HG02970 (cell line): ENCODE measurements around the gene MGMT.

Experiments
- ATAC-seq: cut with Tn5 transposase; IDR thresholded peaks from one replicate; pipeline ENCODE4 v1.9.1; 2021; ENCODE audit warnings: mild to moderate bottlenecking, moderate library complexity, moderate number of reproducible peaks; ENCODE audit not compliant: unreplicated experiment, low FRiP score

Gene MGMT

GRCh38 chr10:129702605-129703004, 235.6 kb downstream of the MGMT start:
- no peak for ATAC-seq

- ATAC-seq, result no peak
Observed at GRCh38 chr10:129703287-129704137, 236.5 kb downstream of the MGMT start.

GRCh38 chr10:129704225-129704624, 237.2 kb downstream of the MGMT start:
- no peak for ATAC-seq

GRCh38 chr10:129704786-129705525, 237.9 kb downstream of the MGMT start:
- ATAC-seq, result no peak

- no peak for ATAC-seq
Observed at GRCh38 chr10:129705676-129706075, 238.6 kb downstream of the MGMT start.

- ATAC-seq, result no peak
Observed at GRCh38 chr10:129706081-129706480, 239.0 kb downstream of the MGMT start.

- ATAC-seq, result no peak
Observed at GRCh38 chr10:129706523-129706922, 239.5 kb downstream of the MGMT start.

GRCh38 chr10:129707406-129708388, 240.7 kb downstream of the MGMT start:
- no peak for ATAC-seq

- no peak for ATAC-seq
Observed at GRCh38 chr10:129709101-129709500, 242.1 kb downstream of the MGMT start.

- no peak for ATAC-seq
Observed at GRCh38 chr10:129709627-129710509, 242.8 kb downstream of the MGMT start.

- no peak for ATAC-seq
Observed at GRCh38 chr10:129710510-129710847, 243.4 kb downstream of the MGMT start.

GRCh38 chr10:129711291-129711690, 244.2 kb downstream of the MGMT start:
- ATAC-seq, result no peak

GRCh38 chr10:129712000-129712399, 245.0 kb downstream of the MGMT start:
- ATAC-seq, result no peak

GRCh38 chr10:129713659-129714265, 246.7 kb downstream of the MGMT start:
- ATAC-seq, result no peak

GRCh38 chr10:129715805-129716204, 248.8 kb downstream of the MGMT start:
- ATAC-seq, result no peak

GRCh38 chr10:129716211-129716681, 249.2 kb downstream of the MGMT start:
- no peak for ATAC-seq

- no peak for ATAC-seq
Observed at GRCh38 chr10:129716881-129717280, 249.8 kb downstream of the MGMT start.

GRCh38 chr10:129717816-129718547, 250.9 kb downstream of the MGMT start:
- no peak for ATAC-seq
